Epithelial cell of prostate (primary cell): ENCODE data around the gene DHX34.

ENCODE experiments used
- DNase-seq: peaks from one replicate; pipeline ENCODE4 v3.0.0-alpha.2; 2011; ENCODE audit warnings: low read depth, low spot score
- H3K27ac ChIP-seq: fragments of 450-650 bp; 2 replicates; pipeline ENCODE4 v1.5.1; 2017; ENCODE audit warnings: mild to moderate bottlenecking

Gene DHX34

DNA sequence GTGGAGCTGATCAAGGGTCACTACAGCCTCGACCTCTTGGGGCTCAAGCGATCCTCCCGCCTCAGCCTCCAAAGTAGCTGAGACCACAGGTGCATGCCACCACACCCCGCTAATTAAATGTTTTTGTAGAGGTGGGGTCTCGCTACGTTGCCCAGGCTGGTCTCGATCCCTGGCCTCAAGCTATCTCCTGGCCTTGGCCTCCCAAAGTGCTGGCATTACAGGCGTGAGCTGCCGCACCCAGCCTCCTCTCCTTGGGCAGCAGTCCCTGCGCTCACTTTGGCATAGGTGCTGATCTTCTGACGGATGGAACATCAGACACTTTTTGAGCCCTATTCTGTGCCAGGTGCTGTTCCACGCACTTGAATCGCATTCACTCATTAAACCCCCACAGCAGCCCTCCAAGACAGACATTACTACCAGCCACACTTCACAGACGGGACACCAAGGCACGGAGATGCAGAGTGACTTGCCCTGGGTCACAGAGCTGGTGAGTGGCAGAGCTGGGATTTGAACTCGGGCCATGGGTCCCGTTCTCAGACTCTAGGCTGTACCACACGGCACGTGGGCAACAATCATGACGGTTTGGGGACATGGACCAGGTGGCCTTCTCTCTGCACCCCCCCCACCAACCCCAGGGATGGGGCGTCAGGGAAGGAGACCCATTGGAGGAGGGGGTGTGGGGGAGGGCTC, 67.0 kb downstream of the DHX34 start:
- DNase-seq, result no peak
- no peak overlapping the region for H3K27ac ChIP-seq

DNA sequence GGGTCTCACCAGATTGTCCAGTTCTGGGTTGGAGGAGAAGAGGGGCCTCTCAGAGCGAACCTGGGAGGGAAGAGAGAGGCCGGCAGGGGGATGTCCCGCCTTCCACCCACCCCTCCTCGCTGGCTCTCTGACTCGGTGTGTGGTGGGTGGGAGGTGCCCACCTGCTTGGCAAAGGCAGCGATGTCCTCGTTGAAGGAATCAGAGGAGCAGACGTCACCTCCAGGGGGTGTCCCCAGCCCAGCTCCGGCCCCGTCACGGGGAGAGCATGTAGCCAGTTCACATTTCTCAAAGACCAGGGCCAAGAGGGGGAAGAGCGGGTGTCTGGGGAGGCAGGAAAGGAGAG, 67.5 kb downstream of the DHX34 start:
- H3K27ac ChIP-seq, result no peak overlapping the region
- no peak for DNase-seq

DNA sequence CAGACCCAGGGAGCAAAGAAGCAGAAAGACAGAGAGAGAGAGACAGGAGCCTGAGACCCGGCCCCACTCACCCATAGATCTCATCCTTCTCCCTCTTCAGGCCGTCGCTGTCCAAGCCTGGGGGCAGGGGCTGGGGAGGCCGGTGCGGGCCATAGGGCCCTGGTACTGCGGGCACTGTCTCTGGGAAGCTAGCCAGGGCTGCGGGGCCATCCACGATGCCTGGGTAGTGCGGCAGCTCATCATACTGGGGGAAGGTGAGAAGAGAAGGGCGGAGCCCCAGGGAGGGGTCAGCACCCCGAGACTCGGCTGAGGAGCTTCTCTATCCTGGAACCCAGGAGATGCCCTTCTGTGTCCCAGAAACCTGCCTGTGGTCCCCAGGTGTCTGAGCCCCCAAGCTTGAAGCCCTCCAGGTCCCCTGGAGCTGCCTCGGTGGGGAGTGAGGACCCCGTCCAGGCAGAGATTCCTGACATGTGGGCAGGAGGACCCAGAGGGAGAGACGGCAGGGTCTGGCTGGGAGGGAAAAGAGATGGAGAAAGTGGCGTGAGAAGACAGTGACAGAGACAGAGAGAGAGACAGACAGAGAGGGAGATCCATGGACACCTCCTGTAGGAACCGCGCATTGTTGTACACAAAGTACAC, 68.1 kb downstream of the DHX34 start:
- H3K27ac ChIP-seq, result no peak overlapping the region
- no peak for DNase-seq

DNA sequence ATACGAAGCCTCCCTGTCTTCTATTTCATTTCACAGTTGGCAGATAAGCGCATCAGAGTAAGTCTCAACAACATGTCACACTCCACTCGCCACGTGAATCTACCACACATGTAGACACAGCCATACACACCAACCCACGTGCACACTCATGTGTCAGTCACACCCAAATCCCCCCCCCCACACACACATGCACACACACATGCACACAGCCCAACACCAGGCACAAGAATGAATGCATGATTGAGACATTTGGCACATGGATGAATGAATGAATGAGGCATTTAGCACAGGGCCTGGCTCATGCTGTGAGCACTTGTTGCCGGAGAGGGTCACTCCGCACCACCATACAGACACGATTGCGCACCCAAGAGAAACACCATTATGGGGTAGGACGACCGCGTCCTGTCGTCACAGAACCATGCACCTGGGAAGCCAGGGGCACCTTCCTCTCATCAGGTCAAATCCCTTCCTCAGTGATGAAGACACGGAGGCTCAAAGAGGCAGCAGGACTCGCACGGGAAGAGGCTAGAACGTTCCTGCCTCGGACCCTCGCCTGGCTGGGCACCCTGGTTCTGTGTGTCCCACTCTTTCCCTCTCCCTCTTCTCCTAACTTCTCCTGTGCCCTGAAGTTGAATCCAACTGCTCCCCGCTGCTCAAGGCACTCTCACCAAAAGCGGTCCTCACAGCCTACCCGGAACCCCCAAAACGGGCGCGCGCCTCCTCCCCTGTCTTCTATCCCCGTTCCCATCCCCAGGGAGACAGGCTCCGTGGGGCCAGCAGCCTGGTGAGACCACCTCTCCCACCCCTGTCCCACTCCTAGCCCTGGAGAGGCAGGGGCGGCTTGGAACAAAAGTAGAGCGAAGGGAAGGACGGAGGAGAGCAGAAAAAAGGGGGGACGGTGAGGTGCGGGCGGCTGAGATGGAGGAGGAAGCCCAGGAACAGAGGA, 68.9 kb downstream of the DHX34 start:
- DNase-seq, result no peak
- H3K27ac ChIP-seq, result no peak overlapping the region

DNA sequence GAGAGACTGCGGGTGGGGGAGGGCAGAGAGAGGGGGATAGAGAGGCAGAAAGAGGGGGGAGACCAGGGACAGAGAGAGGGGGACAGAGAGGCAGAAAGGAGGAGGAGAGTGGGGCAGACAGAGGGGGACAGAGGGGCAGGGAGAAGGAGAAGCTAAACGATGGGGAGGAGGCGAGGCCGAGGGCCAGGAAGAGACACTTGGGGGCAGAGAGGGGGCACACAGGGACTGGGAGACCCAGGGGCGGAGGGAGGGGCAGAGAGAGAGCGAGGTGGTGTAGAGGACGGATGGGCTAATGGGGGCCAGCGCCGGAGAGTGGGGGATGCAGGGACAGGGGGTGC, 69.5 kb downstream of the DHX34 start:
- no peak overlapping the region for H3K27ac ChIP-seq
- DNase-seq, result no peak

DNA sequence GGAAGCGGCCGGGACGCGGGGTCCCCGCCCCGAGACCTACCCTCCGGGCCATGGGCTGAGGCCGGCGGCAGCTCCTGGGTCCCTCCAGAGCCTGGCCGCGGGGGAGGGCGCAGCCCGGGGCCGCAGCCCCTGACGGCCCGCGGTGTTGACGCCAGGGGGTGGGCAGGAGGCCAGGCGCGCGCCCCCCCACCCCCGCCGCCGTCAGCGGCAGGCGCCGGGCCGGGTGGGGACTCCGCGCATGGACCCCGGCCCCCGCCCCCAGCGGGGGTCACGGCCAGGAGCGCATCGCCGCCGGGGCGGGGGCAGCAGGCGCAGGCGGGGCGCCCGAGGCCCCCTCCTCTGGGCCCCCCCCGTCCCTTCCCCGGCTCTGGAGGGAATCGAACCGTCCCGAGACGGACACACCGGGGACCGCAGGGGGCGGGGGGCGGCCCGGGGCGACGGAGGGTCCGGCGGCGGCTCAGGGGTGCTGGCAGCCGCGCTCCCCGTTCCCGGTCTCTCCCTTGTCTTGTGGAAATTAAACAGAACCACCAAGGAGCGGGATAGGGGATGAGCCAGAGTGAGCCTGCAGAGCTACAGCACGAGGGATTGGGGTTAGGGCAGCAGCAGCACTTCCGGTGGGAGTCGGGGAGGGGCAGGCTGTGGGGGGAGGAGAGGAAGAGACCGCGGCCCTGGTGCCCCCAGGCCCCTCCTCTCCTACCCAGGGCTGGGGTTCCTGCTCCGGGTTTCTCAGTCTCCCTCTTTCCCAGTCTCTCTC, 70.1 kb downstream of the DHX34 start, which contains the start of gene MEIS3:
TSS of gene MEIS3 (minus strand) at position 498 of the 754 bp plus-strand sequence. CDS start at position 52, 446 bp downstream.
- no peak within 1 kb of the TSS for H3K27ac ChIP-seq
- no peak for DNase-seq

DNA sequence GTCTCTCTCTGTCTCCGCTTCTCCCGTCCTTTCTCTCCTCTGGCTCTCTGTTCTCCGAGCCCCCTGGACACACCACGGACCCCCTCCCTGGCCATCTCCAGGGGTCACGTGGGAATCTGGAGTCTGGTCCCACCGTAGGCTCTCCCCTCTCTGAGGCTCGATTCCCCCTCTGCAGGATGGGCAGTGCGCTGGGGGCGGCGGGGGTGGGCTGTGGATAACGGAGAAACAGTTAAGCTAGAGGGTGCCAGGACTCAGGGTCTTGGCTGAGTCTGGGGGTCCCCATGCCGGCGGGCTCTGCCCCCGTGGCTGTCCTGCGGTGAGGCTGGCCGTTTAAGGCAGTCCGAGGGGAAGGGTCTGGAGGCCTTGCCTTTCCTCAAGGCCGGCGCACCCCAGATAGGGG, 70.7 kb downstream of the DHX34 start:
- H3K27ac ChIP-seq, result no peak overlapping the region
- no peak for DNase-seq

DNA sequence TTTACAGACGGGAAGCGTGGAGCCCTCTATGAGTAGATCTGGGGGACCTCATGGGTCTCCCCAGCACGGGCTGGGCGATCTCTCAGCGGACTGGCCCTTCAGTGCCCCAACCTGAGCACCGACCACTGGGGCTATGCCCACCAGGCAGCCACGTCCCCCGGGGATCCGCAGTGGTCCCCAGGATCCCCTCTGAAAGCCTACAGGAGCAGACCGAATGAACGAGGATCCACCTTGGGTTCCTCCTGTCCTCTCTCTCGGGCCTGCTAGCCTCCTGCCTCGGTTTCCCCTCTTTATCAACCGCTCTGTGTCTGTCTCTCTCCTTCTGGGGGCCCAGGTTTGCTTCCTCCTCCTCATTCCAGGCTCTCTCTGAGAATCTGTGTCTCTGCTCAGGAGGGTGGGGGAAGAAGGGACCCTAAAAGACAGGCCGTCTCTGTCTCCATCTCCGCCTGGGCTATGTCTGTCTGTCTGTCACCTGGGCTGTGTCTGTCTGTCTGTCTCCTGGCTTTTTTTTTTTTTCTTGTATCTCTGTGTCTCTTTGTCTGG, 72.2 kb downstream of the DHX34 start:
- DNase-seq, result no peak

DNA sequence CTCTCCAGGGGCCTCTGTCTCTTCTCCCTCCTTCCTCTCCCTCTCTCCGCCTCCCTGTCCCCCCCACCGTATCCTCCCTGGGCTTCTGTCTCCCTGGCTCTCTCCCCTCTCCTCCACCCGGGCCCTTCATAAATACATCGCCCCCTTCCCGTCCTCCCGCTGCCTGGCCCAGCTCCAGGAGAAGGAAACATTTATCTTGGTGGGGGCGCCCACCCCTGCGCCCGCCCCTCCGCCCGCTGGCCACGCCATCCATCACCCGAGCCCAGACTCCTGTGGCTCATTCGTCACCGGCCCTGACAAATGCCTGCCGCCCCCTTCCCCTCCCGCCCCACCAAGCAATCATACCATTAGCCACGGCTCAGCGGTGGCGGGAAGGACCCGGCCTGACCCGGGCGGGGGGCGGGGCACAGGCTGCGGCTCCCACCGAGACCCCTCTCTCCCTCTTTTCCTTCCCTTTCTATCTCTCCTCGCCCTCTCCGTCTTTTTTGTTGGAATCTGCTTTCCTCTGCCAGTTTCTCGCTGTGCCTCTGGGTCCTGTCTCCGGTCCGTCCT, 72.8 kb downstream of the DHX34 start:
- H3K27ac ChIP-seq, result no peak overlapping the region
- no peak for DNase-seq

More for the DNA sequence above, 72.2 kb downstream of the DHX34 start:
- no peak overlapping the region for H3K27ac ChIP-seq

DNA sequence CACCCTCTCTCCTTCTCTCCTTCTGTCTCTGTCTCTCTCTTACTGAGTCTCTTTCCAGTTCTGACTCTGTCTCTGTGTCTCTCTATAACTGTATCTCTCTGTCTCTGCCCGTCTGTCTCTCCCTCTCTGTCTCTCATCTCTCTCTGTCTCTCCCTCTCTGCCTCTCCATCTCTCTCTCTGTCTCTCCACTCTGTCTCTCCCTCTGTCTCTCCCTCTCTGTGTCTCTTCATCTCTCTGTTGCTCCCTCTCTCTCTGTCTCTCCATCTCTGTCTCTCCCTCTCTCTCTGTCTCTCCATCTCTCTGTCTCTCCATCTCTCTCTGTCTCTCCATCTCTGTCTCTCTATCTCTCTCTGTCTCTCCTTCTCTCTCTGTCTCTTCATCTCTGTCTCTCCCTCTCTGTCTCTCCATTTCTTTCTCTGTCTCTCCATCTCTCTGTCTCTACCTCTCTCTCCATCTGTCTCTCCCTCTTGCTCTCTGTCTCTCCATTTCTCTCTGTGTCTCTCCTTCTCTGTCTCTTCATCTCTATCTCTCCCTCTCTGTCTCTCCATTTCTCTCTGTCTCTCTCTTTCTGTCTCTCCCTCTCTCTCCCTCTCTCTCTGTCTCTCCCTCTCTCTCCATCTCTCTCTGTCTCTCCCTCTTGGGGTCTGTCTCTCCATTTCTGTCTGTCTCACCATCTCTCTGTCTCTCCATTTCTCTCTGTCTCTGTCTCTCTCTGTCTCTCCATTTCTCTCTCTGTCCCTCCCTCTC, 73.5 kb downstream of the DHX34 start:
- DNase-seq, result no peak
- no peak overlapping the region for H3K27ac ChIP-seq

DNA sequence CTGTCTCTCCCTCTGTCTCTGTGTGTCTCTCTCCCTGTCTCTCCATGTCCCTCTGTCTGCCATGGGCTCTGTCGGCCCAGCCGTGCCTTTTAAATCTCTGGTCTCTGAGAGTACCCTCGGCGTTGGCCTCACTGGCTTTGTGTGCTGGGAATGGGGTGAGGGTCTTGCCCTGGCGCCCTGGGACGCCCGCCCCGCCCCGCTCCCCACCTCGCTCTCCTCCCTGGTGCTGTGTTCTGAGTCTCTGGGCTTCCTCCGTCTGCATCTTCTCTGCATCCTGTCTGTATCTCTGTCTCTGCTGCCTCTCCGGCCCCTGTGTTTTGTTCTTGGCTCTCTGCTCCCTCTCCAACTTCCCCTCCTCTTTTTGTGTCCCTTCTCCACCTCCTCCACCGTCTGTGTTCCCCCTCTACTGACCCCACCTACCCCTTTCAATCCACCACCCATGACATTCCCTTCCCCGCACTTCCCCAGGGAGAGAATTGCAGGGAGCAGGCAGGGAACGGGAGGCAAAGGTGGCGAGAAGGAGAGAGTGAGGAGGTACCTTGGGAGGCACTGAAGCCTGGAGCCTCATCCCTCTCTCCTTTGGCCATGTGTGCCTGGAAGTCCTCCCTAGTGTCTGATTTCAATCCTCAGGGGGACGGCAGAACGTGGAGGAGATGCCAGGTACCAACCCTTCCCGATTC, 74.2 kb downstream of the DHX34 start:
- H3K27ac ChIP-seq, result no peak overlapping the region
- DNase-seq, result no peak

DNA sequence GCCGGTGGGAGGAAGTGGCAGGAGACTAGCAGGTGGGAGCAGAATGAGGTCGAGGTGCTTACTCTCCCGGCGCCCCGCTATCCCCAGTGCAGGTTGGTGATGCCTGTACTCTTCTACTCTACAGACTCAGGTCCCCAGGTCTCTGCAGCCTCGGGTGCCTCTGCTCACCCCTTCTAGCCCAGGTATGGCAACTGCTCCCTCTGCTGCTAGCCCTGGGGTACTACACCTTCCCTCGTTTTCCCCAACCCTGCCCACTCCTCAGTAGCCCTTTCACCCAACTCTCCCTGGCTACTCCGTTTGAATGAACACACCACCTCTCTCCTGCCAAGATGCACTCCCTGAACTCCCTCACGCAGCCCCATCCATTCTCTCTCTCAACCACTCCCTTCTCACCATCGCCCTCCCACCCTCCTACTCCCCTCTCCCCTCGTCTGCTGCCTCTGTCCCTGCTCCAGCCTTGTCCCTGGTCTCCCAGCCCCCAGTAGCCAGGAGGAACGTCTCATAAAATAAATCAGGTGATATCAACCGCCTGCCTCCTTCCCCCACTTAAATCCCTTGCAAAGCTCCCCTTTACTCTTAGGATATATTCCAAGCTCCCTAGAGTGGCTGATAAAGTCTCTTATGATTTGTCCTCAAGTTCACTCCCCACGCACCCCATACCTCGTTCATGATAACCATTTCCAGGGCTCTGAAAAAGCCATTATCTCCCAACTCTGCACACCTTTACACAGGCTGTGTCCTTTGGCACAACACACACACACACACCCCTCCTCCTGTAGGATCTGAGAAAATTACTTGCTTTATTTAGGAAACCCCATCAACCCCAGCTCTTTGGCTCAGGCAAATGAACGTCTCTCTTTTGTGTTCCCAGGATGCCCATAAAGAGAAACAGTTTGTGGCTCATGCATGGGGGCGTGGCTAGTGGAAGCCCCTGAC, 78.4 kb downstream of the DHX34 start:
- H3K27ac ChIP-seq, result peak overlapping the region; percentile 16
- no peak for DNase-seq

DNA sequence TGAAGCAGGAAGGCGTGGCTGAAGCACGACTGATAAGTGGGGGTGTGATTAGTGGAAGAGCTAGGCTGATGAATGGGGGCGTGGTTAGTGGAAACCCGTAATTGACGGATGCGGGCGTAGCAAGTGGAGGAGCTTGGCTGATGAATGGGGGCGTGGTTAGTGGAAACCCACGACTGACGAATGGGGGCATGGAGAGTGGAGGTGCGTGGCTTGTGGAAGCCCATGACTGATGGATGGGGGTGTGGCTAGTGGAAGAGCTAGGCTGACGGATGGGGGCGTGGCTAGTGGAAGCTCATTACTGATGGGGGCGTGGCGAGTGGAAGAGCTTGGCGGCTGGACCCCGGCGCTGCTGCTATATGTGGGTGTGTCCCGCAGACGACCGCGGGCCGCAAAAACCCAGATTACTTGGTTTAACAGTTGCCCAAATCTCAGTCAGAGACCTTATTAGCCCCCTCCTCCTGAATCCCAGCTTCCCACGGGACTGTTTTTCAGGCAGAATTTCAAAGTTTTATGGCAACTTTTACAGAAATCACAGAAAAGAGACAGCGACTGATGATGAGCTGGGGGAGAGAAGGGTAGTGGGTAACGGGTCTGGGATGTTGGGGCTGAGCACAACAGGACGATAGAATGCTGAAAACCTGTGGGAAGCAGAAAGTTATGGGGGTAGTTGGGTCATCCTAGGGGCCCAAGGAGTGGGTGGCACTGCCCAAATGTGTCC, 79.2 kb downstream of the DHX34 start:
- peak; percentile 95 for DNase-seq
- H3K27ac ChIP-seq, result peak overlapping the region; percentile 16

DNA sequence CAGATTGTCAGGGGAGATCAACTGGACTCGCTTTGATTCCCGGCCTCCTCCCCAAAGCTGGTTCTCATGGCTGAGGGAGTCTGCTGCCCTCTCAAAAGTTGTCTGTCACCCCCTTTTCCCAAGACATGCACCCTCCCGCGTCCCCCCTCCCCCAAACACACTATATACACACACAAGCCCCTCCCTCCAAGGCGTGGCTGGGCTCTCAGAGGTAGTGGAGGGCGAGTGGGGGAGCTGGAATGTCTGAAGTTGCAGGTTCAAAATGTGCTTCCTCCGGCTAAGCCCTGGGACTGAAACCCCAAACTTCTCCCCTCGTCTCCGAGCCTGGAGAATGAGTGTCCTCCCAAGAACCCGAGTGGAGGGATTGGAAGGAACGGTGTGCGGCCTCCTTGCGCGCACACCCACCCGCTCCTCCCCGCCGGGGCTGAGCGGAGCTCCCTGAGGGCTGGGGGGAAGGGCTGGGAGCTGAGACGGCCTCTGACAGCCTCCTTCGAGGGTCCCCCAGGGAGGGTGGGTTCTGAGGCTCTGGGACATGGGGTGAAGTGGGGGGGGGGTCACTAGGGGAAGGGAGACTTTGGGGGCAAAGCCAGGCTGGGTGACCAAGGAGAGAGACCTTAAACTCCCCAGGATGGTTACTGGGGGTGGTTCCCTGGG, 80.2 kb downstream of the DHX34 start:
- no peak overlapping the region for H3K27ac ChIP-seq
- DNase-seq, result no peak

DNA sequence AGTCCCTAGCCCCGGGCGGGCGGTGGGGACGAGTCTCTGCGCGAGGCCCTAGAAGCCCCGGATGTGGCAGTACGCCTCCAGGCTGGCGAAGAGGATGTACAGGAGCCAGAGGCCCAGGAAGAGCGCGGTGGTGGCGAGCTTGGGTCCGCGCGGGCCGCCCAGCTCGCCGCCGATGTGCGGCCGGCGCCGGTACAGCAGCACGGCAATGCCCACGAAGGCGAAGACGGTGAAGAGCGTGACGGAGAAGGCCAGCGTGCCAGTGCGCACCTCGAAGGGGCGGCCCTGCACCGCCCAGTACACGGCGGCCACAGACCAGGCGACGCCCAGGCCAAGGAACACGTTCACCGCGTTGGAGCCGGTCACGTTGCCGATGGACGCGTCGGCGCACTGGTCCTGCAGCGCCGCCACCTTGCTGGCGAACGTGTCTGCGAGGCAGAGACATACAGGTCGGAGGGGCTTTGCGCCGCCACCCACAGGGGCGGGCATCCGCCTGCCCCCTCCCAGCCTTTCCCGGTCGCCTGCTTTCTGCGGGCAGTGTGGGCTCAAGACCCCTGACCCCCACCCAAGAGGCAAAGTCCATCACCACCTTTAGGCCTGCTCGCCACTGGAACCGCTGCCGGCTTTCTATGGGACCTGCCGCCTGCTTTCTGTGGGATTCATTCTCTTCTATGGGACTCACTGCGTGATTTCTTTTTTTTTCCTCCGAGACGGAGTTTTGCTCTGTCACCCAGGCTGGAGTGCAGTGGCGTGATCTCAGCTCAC, 81.1 kb downstream of the DHX34 start:
- no peak overlapping the region for H3K27ac ChIP-seq
- DNase-seq, result no peak

DNA sequence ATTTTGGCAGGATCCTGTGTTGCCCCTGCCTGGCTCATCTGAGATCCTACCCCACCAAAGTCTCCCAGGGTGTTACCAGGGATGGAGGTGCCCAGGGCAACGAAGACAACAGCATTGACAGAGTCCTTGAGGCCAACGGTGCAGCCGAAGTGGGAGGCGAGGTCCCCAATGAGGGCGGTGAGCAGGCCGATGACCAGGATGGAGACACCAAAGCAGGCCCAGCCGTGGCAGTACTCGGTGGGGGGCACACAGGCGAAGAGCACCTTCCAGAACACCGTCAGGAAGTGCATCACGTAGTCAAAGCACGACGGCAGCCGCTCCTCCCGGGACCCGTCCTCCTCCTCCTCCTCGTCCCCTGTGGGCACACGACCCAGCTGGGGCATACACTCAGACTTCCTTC, 83.0 kb downstream of the DHX34 start:
- H3K27ac ChIP-seq, result no peak overlapping the region
- no peak for DNase-seq
